AG09309 (cell line): ENCODE results near the gene FGF19.
"Not testable (repeated sequence)": the region's sequence is repeated elsewhere in the genome, so short reads cannot be mapped to it uniquely, and the experiment has no call there.

Experiments used
- DNase-seq: peaks from one replicate; pipeline ENCODE4 v3.0.0-alpha.2; 2010; ENCODE audit warnings: low read depth
- H3K4me3 ChIP-seq: 2 replicates; pipeline ENCODE4 v1.5.1; 2011; ENCODE audit warnings: mild to moderate bottlenecking, low read depth, low read length, moderate library complexity; ENCODE audit not compliant: control insufficient read depth
- CTCF ChIP-seq: IDR thresholded peaks from 2 replicates; pipeline ENCODE4 v1.5.1; 2011; ENCODE audit warnings: mild to moderate bottlenecking, low read depth, low read length, inconsistent platforms; ENCODE audit not compliant: insufficient read depth, control insufficient read depth; ENCODE audit errors: missing control alignments

Gene FGF19

GRCh38 chr11:69698362-69698761 is 5.5 kb downstream of the FGF19 start:
- no peak overlapping the region for H3K4me3 ChIP-seq
- TF ChIP-seq CTCF = no peak
- DNase-seq = no peak

- TF ChIP-seq CTCF = no peak
- no peak for DNase-seq
- H3K4me3 ChIP-seq = no peak overlapping the region
Observed at GRCh38 chr11:69697861-69698260, 6.0 kb downstream of the FGF19 start.

GRCh38 chr11:69697469-69697843 is 6.4 kb downstream of the FGF19 start:
- DNase-seq = no peak
- no peak for TF ChIP-seq CTCF
- H3K4me3 ChIP-seq = no peak overlapping the region

GRCh38 chr11:69696749-69697468 is 6.9 kb downstream of the FGF19 start:
- no peak for TF ChIP-seq CTCF
- DNase-seq = no peak
- no peak overlapping the region for H3K4me3 ChIP-seq

GRCh38 chr11:69695995-69696394 is 7.8 kb downstream of the FGF19 start:
- DNase-seq, H3K4me3 ChIP-seq: not testable (repeated sequence)

DNA sequence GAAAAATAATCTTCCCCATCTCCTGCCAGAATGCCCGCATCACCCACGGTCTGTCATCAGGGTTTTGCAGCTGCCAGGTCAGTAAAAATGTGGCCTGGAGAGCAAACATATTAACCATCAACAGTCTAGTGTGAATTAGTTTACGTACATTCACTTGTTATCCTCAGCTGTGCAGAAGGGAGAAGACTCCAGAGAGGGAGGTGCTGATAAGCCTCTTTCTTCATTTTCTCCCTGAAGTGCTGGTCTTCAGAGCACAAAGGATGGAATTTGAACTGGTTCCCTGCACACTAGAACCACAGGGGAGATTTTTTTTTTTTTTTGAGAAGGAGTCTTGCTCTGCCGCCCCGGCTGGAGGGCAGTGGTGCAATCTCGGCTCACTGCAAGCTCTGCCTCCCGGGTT is 8.2 kb downstream of the FGF19 start:
- no peak for TF ChIP-seq CTCF
- no peak overlapping the region for H3K4me3 ChIP-seq
- no peak for DNase-seq

- no peak for TF ChIP-seq CTCF
- no peak overlapping the region for H3K4me3 ChIP-seq
- DNase-seq = no peak
Observed at GRCh38 chr11:69694781-69695180, 9.0 kb downstream of the FGF19 start.
